M059J (cell line): ENCODE measurements around the gene FBXO3. TPM values are rescaled to one million over a fixed set of nuclear protein-coding genes. Genes with fewer than 3 reads are reported as not detected.

Source experiments
- DNase-seq: peaks from one replicate; pipeline ENCODE4 v3.0.0-alpha.2; 2012; ENCODE audit warnings: low read depth
- total RNA-seq: library from RNA; depleted of rRNA; stranded (reverse); fragments of >200 nt; shearing (Covaris generic); gene quantifications from 2 replicates; pipeline ENCODE4 v1.2.3, GENCODE V29; 2014; rRNA removed

The FBXO3 gene
- total RNA-seq, 1 experiment from 2014 or later = 46.1 TPM

GRCh38 chr11:33701302-33702230, 72.8 kb downstream of the FBXO3 start:
- DNase-seq = peak; percentile 83

- peak; percentile 93 for DNase-seq
Measured at GRCh38 chr11:33700502-33701271, 73.6 kb downstream of the FBXO3 start, which contains the start of gene C11orf91. TSS of gene C11orf91 (minus strand) at chr11:33700826. CDS start at chr11:33700740, 86 bp downstream.

GRCh38 chr11:33700063-33700501, 74.2 kb downstream of the FBXO3 start:
- no peak for DNase-seq

GRCh38 chr11:33699515-33700062, 74.7 kb downstream of the FBXO3 start:
- no peak for DNase-seq

GRCh38 chr11:33698921-33699320, 75.4 kb downstream of the FBXO3 start:
- no peak for DNase-seq

- DNase-seq = no peak
Measured at GRCh38 chr11:33697997-33698396, 76.3 kb downstream of the FBXO3 start.

GRCh38 chr11:33696931-33697638, 77.2 kb downstream of the FBXO3 start:
- no peak for DNase-seq

GRCh38 chr11:33696411-33696810, 77.9 kb downstream of the FBXO3 start:
- no peak for DNase-seq

- no peak for DNase-seq
Measured at GRCh38 chr11:33695051-33695566, 79.2 kb downstream of the FBXO3 start.

- DNase-seq = no peak
Measured at GRCh38 chr11:33694346-33695050, 79.8 kb downstream of the FBXO3 start.

- DNase-seq = no peak
Measured at GRCh38 chr11:33692541-33692940, 81.8 kb downstream of the FBXO3 start.

- DNase-seq = peak; percentile 99
Measured at GRCh38 chr11:33692013-33692504, 82.3 kb downstream of the FBXO3 start.

GRCh38 chr11:33691066-33691864, 83.1 kb downstream of the FBXO3 start:
- DNase-seq = peak; percentile 86

Other genes starting within 250 kb of the FBXO3 start
- gene C11orf91, start 73.7 kb downstream of the FBXO3 start, total RNA-seq = not detected in 2 replicates
- gene CD59, start 38.1 kb downstream of the FBXO3 start, total RNA-seq = 611 and 742 TPM in 2 replicates
- gene LMO2, start 117.6 kb upstream of the FBXO3 start, total RNA-seq = 0.54 and 0.84 TPM in 2 replicates